HEK293 (cell line): ENCODE measurements around the gene RCSD1.
A peak's percentile ranks its signal among the peaks of the same experiment; 100 is the strongest.

Experiments used
- GLIS1 ChIP-seq: fragments of 450-650 bp; formaldehyde crosslinking; IDR thresholded peaks from 2 replicates; pipeline ENCODE4 v1.5.1; 2016; ENCODE audit warnings: missing biosample characterization, missing genetic modification characterization
- HIC1 ChIP-seq: fragments of 450-650 bp; formaldehyde crosslinking; IDR thresholded peaks from 2 replicates; pipeline ENCODE4 v1.5.1; 2016; ENCODE audit warnings: missing biosample characterization, missing genetic modification characterization
- HOXA7 ChIP-seq: sonication (generic); formaldehyde crosslinking; IDR thresholded peaks from 2 replicates; pipeline ENCODE4 v1.8.1; 2022; ENCODE audit warnings: missing genetic modification reagents, borderline replicate concordance
- IKZF3 ChIP-seq: fragments of 450-650 bp; IDR thresholded peaks from 2 replicates; pipeline ENCODE4 v1.5.0; 2018; ENCODE audit warnings: missing biosample characterization, mild to moderate bottlenecking, missing genetic modification characterization, moderate library complexity
- YY2 ChIP-seq: fragments of 450-650 bp; formaldehyde crosslinking; IDR thresholded peaks from 2 replicates; pipeline ENCODE4 v1.5.1; 2016; ENCODE audit warnings: missing biosample characterization, missing genetic modification characterization
- ZBTB11 ChIP-seq: fragments of 450-650 bp; formaldehyde crosslinking; conservative IDR thresholded peaks from 2 replicates; pipeline ENCODE4 v1.5.1; 2016; ENCODE audit warnings: low read depth, missing biosample characterization, missing genetic modification characterization
- ZBTB21 ChIP-seq: fragments of 450-650 bp; formaldehyde crosslinking; IDR thresholded peaks from 2 replicates; pipeline ENCODE4 v1.5.1; 2017; ENCODE audit warnings: missing biosample characterization, missing genetic modification characterization
- ZBTB8A ChIP-seq: fragments of 450-650 bp; formaldehyde crosslinking; IDR thresholded peaks from 2 replicates; pipeline ENCODE4 v1.5.1; 2016; ENCODE audit warnings: missing biosample characterization, missing genetic modification characterization
- ZFHX2 ChIP-seq: fragments of 450-650 bp; formaldehyde crosslinking; conservative IDR thresholded peaks from 2 replicates; pipeline ENCODE4 v1.5.1; 2016; ENCODE audit warnings: missing biosample characterization, missing genetic modification characterization
- ZNF112 ChIP-seq: fragments of 450-650 bp; formaldehyde crosslinking; IDR thresholded peaks from 2 replicates; pipeline ENCODE4 v1.5.0; 2017; ENCODE audit warnings: missing biosample characterization, missing genetic modification characterization
- ZNF114 ChIP-seq: fragments of 450-650 bp; formaldehyde crosslinking; IDR thresholded peaks from 2 replicates; pipeline ENCODE4 v1.5.0; 2017; ENCODE audit warnings: missing biosample characterization, missing genetic modification characterization
- ZNF140 ChIP-seq: fragments of 450-650 bp; formaldehyde crosslinking; IDR thresholded peaks from 2 replicates; pipeline ENCODE4 v1.5.1; 2016; ENCODE audit warnings: missing biosample characterization, missing genetic modification characterization
- ZNF155 ChIP-seq: fragments of 450-650 bp; formaldehyde crosslinking; IDR thresholded peaks from 2 replicates; pipeline ENCODE4 v1.5.1; 2016; ENCODE audit warnings: missing biosample characterization, missing genetic modification characterization
- ZNF18 ChIP-seq: fragments of 450-650 bp; formaldehyde crosslinking; IDR thresholded peaks from 2 replicates; pipeline ENCODE4 v1.5.1; 2016; ENCODE audit warnings: missing biosample characterization, missing genetic modification characterization
- ZNF211 ChIP-seq: fragments of 450-650 bp; formaldehyde crosslinking; IDR thresholded peaks from 2 replicates; pipeline ENCODE4 v1.5.1; 2016; ENCODE audit warnings: low read depth, missing biosample characterization, missing genetic modification characterization
- ZNF221 ChIP-seq: fragments of 450-650 bp; formaldehyde crosslinking; IDR thresholded peaks from 2 replicates; pipeline ENCODE4 v1.5.1; 2017; ENCODE audit warnings: missing biosample characterization, missing genetic modification characterization, borderline replicate concordance
- ZNF292 ChIP-seq: fragments of 450-650 bp; formaldehyde crosslinking; IDR thresholded peaks from 2 replicates; pipeline ENCODE4 v1.5.1; 2016; ENCODE audit warnings: low read depth, missing biosample characterization, missing genetic modification characterization, borderline replicate concordance
- ZNF335 ChIP-seq: fragments of 450-650 bp; formaldehyde crosslinking; conservative IDR thresholded peaks from 2 replicates; pipeline ENCODE4 v1.5.1; 2016; ENCODE audit warnings: missing biosample characterization, missing genetic modification characterization
- ZNF366 ChIP-seq: fragments of 450-650 bp; formaldehyde crosslinking; conservative IDR thresholded peaks from 2 replicates; pipeline ENCODE4 v1.5.1; 2016; ENCODE audit warnings: missing biosample characterization, missing genetic modification characterization
- ZNF426 ChIP-seq: fragments of 450-650 bp; formaldehyde crosslinking; IDR thresholded peaks from 2 replicates; pipeline ENCODE4 v1.5.1; 2017; ENCODE audit warnings: missing biosample characterization, missing genetic modification characterization, mild to moderate bottlenecking, inconsistent platforms, moderate library complexity
- ZNF558 ChIP-seq: fragments of 450-650 bp; formaldehyde crosslinking; IDR thresholded peaks from 2 replicates; pipeline ENCODE4 v1.5.1; 2016; ENCODE audit warnings: missing biosample characterization, missing genetic modification characterization
- ZNF561 ChIP-seq: fragments of 450-650 bp; IDR thresholded peaks from 2 replicates; pipeline ENCODE4 v1.5.1; 2018; ENCODE audit warnings: missing biosample characterization, missing genetic modification characterization, borderline replicate concordance
- ZNF596 ChIP-seq: fragments of 450-650 bp; IDR thresholded peaks from 2 replicates; pipeline ENCODE4 v1.5.0; 2018; ENCODE audit warnings: missing biosample characterization, mild to moderate bottlenecking, missing genetic modification characterization, moderate library complexity
- ZNF600 ChIP-seq: fragments of 450-650 bp; formaldehyde crosslinking; IDR thresholded peaks from 2 replicates; pipeline ENCODE4 v1.5.1; 2016; ENCODE audit warnings: missing biosample characterization, missing genetic modification characterization
- ZNF701 ChIP-seq: fragments of 450-650 bp; formaldehyde crosslinking; IDR thresholded peaks from 2 replicates; pipeline ENCODE4 v1.5.1; 2016; ENCODE audit warnings: missing biosample characterization, missing genetic modification characterization
- ZNF76 ChIP-seq: fragments of 450-650 bp; formaldehyde crosslinking; IDR thresholded peaks from 2 replicates; pipeline ENCODE4; 2016; ENCODE audit warnings: low read depth, missing biosample characterization, missing genetic modification characterization, borderline replicate concordance
- ZNF792 ChIP-seq: fragments of 450-650 bp; formaldehyde crosslinking; IDR thresholded peaks from 2 replicates; pipeline ENCODE4 v1.5.1; 2016; ENCODE audit warnings: missing biosample characterization, missing genetic modification characterization
- ZSCAN4 ChIP-seq: fragments of 450-650 bp; formaldehyde crosslinking; IDR thresholded peaks from 2 replicates; pipeline ENCODE4 v1.5.1; 2017; ENCODE audit warnings: missing biosample characterization, missing genetic modification characterization
- ZXDB ChIP-seq: fragments of 450-650 bp; formaldehyde crosslinking; IDR thresholded peaks from 2 replicates; pipeline ENCODE4 v1.5.1; 2016; ENCODE audit warnings: missing biosample characterization, missing genetic modification characterization

Gene RCSD1

GRCh38 chr1:167714439-167715156 is 84.6 kb downstream of the RCSD1 start (continued):
- TF ChIP-seq ZBTB11 (tag by site-specific recombination), result peak; percentile 76
- peak; percentile 45; the same call in 1 of the 2 replicates for TF ChIP-seq ZNF18 (tag by site-specific recombination)
- TF ChIP-seq ZNF76 (tag by site-specific recombination), result peak; percentile 66; the same call in 1 of the 2 replicates
- TF ChIP-seq ZBTB21 (tag by site-specific recombination), result no peak; the same call in none of the 2 replicates
- TF ChIP-seq ZNF292 (tag by site-specific recombination), result no peak
- peak; percentile 62; the same call in 1 of the 2 replicates for TF ChIP-seq ZSCAN4 (tag by site-specific recombination)
- no peak; the same call in none of the 2 replicates for TF ChIP-seq IKZF3 (tag by site-specific recombination)
- TF ChIP-seq ZFHX2, result 0 out of 2 replicates have a peak, but pooled peaks have one; percentile 34
- no peak; the same call in 1 of the 2 replicates for TF ChIP-seq ZNF558
- TF ChIP-seq ZNF155 (tag by site-specific recombination), result no peak
- peak; percentile 62; the same call in 1 of the 2 replicates for TF ChIP-seq YY2
- peak; percentile 99 for TF ChIP-seq ZBTB8A (tag by site-specific recombination)
- no peak for TF ChIP-seq ZNF701 (tag by site-specific recombination)
- no peak for TF ChIP-seq ZNF211 (tag by site-specific recombination)
- TF ChIP-seq ZXDB (tag by site-specific recombination), result peak; percentile 95
- no peak for TF ChIP-seq ZNF140 (tag by site-specific recombination)
- peak; percentile 95 for TF ChIP-seq ZNF335 (tag by site-specific recombination)
- TF ChIP-seq ZNF112 (tag by site-specific recombination), result no peak
- no peak for TF ChIP-seq ZNF221 (tag by site-specific recombination)
- no peak for TF ChIP-seq HIC1 (tag by site-specific recombination)
- TF ChIP-seq ZNF561 (tag by site-specific recombination), result peak; percentile 81; the same call in 1 of the 2 replicates
- no peak for TF ChIP-seq ZNF114 (tag by site-specific recombination)
- TF ChIP-seq GLIS1 (tag by site-specific recombination), result peak; percentile 47
- TF ChIP-seq ZNF426 (tag by site-specific recombination), result no peak
- TF ChIP-seq ZNF792 (tag by site-specific recombination), result no peak
- no peak; the same call in 1 of the 2 replicates for TF ChIP-seq ZNF596 (tag by site-specific recombination)
- peak; percentile 93 for TF ChIP-seq ZNF600 (tag by site-specific recombination)
- TF ChIP-seq HOXA7, result no peak
- TF ChIP-seq ZNF366 (tag by site-specific recombination), result peak; percentile 69
